ENCODE measurements around the gene EVL.

EVL gene

GRCh38 chr14:100108840-100109593 is 43.8 kb downstream of the EVL start (continued):
- TF ChIP-seq TSHZ2 (CRISPR knock-in tag; IDR thresholded peaks at IDR 0.05) = no peak

- TF ChIP-seq TOX (CRISPR knock-in tag; IDR thresholded peaks at IDR 0.05; ENCODE audit: borderline replicate concordance) = no peak
- TF ChIP-seq ZNF70 (CRISPR knock-in tag; IDR thresholded peaks at IDR 0.05) = no peak
- no peak for TF ChIP-seq ISL1 (CRISPR knock-in tag; IDR thresholded peaks at IDR 0.05)
- no peak for TF ChIP-seq ARNTL (CRISPR knock-in tag; IDR thresholded peaks at IDR 0.05; ENCODE audit: borderline replicate concordance, low read depth)
- no peak for TF ChIP-seq CSRNP3 (CRISPR knock-in tag; IDR thresholded peaks at IDR 0.05)
- TF ChIP-seq POU6F1 (CRISPR knock-in tag; IDR thresholded peaks at IDR 0.05; ENCODE audit: borderline replicate concordance, low read depth) = no peak
- no peak for TF ChIP-seq GLIS3 (CRISPR knock-in tag; IDR thresholded peaks at IDR 0.05)
- TF ChIP-seq TSHZ2 (CRISPR knock-in tag; IDR thresholded peaks at IDR 0.05) = no peak
- no peak for TF ChIP-seq CREB5 (CRISPR knock-in tag; IDR thresholded peaks at IDR 0.05; ENCODE audit: low read depth)
- no peak for TF ChIP-seq OSR1 (CRISPR knock-in tag; IDR thresholded peaks at IDR 0.05)
- no peak for TF ChIP-seq SNAI2 (CRISPR knock-in tag; IDR thresholded peaks at IDR 0.05)
- no peak for TF ChIP-seq ZNF8 (CRISPR knock-in tag; IDR thresholded peaks at IDR 0.05)
- no peak for TF ChIP-seq PPARA (CRISPR knock-in tag; IDR thresholded peaks at IDR 0.05; ENCODE audit: borderline replicate concordance)
- no peak for TF ChIP-seq ZFP3 (CRISPR knock-in tag; IDR thresholded peaks at IDR 0.05)
- TF ChIP-seq PATZ1 (CRISPR knock-in tag; IDR thresholded peaks at IDR 0.05; ENCODE audit: borderline replicate concordance) = no peak
- TF ChIP-seq ZNF565 (CRISPR knock-in tag; conservative IDR thresholded peaks at IDR 0.05; ENCODE audit: low read depth) = no peak
- TF ChIP-seq BACH2 (CRISPR knock-in tag; IDR thresholded peaks at IDR 0.05; ENCODE audit: borderline replicate concordance) = no peak
- no peak for TF ChIP-seq RARB (CRISPR knock-in tag; IDR thresholded peaks at IDR 0.05)
- no peak for TF ChIP-seq TCF4 (CRISPR knock-in tag; IDR thresholded peaks at IDR 0.05; ENCODE audit: borderline replicate concordance)
- no peak for ATAC-seq
Measured at GRCh38 chr14:100109594-100109955, 44.4 kb downstream of the EVL start.

Data from SK-N-SH treated with all-trans-retinoic acid at 6 μM for 48 hours (cell line).